GM21576 (cell line): ENCODE data around the gene FYTTD1.

ENCODE experiments used
- ATAC-seq: cut with Tn5 transposase; IDR thresholded peaks from one replicate; pipeline ENCODE4 v1.9.1; 2021; ENCODE audit warnings: mild to moderate bottlenecking, moderate library complexity; ENCODE audit not compliant: unreplicated experiment

Gene FYTTD1

DNA sequence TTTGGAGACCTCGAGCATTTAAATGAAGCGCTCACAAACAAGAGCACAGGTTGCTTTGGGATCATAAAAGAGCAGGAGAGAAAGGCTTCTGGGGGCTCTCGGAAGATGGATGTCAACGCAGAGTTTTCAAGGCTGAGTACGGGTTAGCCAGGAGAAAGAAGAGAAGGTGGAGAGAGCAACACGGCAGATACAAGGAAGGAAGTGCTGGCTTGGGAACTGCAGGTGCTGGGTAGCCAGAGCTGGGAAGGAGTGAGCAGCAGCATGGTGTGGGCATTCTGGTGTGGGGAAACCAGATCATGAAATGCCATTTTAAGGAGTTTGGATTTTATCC is 12.4 kb upstream of the FYTTD1 start:
- no peak for ATAC-seq

DNA sequence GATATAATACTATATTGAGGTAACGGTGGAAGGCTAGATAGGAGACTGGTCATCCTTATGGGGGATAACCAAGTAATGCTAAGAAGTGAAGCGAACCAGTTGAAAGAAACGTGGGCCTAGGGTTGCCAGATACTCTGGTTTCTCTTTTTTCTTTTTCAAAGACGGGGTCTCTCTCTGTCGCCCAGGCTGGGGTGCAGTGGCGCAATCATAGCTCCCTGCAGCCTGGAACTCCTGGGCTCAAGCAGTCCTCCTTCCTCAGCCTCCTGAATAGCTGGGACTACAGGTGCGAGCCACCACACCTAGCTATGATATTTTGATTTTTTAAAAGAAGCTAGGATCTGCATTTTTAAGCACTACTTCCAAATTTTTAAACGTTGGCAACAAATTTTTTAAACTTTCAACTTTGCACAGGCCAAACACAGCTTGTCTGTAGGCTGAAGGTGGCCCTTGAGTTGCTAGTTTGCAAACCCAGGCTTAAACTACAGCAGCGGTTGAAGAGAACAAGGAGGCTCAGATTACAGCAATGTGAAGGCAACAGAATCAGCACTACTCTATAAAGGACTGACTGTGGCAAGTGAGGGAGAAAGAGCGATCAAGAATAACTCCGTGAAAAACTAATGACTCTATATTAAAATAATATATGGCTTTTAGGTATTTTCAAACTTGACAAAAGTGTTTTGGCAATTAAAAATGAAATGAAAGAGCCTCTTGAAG is 11.8 kb upstream of the FYTTD1 start:
- ATAC-seq: no peak

DNA sequence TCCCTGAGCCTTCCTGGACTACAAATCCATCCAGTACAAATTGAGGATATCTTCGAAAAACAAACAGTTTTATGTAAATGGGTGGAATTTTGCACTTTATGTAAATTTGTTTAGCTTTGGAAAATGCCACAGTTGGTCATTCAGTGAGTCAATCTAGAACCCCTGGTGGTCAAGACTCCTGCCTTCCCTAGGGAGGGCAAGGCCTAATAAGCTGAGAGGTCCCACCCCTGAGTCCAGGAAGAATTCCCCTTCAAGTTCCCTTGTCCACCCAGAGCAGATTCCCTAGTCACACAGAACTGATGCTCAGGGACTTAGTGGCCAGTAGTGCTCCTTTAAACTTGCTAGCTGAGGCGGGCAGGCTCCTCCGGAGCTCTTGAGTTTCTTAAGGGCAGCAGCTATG is 6.9 kb upstream of the FYTTD1 start:
- ATAC-seq: no peak

DNA sequence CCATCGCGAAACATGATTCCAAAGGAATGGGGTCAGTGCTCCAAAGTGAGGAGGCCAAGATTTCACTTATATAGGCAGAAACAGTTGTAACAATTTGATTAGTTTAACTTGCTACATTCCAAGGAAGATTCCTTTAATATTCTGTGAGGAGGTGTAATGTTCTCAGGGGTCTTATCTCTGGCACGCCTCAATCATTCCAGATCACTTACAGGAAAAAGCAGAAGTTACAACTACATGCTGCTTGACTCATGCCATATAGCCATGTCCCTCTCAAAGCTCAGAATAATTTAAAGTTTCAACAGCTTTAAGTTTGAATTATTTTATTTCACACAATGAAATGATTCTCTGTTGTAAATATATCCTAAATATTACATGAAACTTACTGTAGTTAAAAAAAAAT is 3.5 kb upstream of the FYTTD1 start:
- no peak for ATAC-seq

DNA sequence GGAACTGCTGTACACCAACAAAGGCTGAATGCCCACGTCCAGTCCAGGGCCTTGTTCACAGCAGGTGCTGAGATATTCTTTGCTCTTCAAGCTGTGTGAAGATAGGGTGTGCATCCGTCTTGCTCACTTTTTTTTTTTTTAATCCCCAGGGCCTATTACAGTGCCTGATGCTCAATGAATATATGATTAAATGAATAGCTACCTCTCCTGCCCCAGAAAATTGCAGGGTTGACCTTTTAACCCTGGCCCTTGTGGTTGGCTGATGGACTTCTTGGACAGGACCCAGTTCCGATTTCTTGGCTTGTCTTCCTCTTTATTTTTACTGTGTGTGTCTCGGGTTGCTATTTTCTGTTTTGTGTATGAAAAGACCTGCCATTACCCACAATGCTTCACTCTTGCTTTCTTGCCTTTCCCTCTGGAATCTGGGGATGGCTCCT is 2.9 kb upstream of the FYTTD1 start:
- ATAC-seq: no peak

DNA sequence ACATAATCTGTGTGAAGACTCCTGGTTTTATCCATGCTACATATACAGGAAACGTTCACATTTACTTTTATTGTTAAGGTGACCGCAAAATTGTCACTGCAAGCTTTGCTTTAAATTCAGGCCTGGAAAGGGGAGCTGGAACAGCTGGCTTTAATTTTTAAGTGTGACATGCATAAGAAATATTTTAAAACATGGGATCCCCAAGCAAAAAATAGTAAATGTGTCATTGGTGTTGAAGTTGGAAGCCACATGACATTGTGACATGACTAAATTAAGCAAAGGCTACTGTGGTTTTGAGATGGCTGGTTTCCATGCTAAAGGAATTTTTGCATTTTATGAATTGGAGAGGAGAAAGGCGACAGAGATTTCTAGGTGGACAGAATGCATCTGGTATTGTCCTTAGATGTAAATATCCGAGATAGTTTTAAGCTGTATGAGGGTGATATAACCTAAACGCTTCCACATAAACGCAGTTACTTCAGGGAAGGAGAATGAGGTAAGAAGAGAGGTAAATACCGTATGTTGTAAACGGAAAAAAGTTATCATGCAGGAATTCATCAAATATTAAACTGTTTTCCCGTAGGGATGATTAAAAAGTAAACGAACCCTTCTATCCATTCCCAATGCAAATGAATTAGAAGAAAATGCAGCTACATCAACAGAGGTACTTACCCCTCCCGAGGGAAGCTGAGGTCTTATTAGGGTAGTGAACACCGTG is 927 bp upstream of the FYTTD1 start:
- ATAC-seq: no peak

DNA sequence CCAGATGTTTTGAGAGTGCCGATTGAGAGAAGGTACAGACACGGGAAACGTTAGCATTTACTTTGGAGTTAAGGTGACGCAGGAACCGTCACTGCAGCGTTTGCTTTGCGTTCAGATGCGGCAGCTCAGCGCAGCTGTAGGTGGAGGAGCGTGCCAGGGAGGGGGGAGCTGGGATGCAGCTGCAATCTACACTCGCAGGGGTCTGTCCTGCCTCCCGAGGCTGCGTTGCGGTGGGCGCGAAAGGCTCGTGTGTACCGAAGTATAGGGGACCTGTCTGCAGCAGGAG is 425 bp upstream of the FYTTD1 start:
- ATAC-seq: peak; percentile 34

DNA sequence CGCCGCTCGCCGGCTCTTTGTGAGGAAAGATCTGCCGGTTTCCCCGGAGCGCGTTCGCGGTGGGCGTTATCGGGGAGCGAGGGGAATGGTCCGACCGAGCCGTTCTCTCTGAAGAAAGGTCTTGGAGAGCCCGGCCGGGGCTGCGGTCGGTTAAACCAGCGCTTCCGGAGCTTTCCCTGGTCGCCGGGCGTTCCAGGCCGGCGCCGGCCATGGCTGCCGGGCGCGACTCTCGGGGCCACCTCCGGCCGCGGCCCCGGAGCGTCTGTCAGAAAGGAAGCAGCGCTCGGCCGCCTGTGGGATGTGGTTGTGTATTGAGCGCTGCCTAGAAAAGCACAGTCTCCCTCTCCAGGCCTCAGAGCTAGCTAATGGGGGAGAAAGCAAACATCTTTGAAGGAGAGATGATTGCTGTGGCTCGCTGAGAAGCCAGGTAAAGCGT is 731 bp downstream of the FYTTD1 start:
- ATAC-seq: peak; percentile 40

DNA sequence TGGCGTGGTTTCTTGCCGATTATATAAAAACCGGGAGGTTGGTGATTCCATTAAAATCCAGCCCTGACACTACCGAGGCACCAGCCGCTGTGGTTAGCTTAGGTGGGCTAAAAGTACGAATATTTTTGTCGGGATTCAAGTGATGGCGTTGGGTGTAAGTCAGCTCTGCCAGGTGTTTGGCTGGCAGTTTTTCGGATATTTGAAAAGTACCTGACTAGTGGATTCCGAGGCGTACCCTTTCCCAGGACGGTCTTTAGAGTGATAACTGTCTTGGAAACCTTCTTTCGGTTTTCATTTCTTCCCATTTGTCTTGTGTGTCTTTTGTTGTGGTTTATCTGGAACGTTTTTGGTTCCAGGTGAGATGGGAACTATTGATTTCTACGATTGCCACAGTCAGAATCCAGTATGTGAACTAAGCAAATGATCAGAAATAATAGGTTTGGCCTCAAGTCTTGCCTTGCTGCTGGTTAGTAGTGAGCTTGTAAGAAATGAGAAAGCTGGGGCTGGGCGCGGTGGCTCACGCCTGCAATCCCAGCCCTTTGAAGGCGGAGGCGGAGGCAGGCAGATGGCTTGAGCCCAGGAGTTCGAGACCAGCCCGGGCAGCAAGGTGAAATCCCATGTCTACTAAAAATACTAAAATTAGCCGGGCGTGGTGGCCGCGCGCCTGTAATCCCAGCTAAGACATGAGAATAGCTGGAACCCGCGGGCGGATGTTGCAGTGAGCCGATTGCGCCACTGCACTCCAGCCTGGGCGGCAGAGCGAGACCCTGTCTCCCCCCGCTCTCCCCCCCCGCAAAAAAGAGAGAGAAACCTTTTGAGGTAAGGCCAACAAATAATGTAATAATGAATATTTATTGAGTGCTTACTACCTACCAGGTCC is 1.4 kb downstream of the FYTTD1 start:
- no peak for ATAC-seq

DNA sequence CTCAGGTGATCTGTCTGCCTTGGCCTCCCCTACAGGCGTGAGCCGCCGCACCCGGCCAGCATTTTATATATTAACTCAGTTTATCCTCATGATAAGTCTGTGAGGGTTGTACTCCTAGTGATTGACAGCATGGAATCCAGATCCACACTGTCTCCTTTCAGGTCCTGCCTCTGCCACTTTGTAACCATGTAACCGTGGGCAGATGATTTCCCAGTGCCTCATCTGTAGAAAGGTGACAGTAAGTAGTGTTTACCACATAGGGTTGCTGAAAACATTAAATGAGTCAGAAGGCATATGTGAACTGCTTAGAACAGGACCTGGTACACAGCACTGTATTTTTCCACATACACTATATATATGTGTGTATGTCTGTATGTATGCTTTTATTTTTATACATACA is 2.4 kb downstream of the FYTTD1 start:
- no peak for ATAC-seq

DNA sequence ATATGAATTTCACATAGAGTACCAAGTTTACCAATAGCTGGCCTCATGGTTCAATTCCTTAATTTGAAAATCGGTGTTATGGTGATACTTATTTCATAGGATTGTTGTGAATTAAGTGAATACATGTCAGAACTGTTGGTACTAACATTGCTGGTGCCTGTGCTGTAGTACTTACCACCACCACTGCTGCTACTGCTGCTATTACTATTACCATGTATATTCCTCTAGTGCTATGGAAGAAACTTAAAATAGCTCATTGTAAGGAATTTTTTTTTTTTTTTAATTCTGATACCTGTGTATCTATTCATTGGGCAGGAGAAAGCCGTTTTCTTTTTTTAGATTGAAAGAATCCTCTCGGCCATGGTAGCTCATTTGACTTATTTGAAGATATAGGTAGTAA is 3.6 kb downstream of the FYTTD1 start:
- ATAC-seq: no peak

DNA sequence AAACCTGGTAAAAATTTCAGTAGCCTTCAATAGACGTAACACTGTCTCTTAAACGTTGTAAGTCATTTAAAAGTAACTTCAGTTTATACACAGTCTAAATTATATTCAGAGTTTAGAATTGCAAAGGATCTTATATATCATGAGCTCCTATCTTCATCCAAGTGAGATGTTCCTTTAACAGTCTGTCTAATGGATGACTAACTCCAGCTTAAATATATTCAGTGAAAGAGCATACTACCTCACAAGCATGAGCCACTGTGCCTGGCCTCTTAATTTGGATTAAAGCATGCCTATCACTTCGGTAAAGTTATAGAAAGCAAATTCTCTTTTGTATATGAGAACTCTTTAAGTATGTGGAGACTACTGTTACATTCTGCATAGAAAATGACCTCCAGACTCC is 7.0 kb downstream of the FYTTD1 start:
- no peak for ATAC-seq

DNA sequence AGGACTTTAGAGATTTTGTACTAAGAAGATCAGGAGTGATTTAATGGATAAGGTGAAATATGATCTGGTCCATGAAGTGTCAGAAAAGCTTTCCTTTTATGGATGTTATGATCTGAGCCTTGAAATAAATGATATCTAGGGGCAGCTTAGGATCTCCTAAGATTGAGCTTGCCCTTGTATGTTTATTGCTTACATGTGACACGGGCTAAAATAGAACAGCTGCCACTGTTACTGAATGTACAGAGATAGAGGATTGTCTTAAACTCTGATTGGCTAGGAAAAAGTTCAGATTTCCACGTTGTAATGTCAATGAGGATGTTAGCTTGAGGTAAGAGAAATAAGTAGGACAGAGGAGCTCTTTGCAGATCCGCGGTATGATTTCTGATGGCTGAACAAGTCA is 8.8 kb downstream of the FYTTD1 start:
- ATAC-seq: no peak

DNA sequence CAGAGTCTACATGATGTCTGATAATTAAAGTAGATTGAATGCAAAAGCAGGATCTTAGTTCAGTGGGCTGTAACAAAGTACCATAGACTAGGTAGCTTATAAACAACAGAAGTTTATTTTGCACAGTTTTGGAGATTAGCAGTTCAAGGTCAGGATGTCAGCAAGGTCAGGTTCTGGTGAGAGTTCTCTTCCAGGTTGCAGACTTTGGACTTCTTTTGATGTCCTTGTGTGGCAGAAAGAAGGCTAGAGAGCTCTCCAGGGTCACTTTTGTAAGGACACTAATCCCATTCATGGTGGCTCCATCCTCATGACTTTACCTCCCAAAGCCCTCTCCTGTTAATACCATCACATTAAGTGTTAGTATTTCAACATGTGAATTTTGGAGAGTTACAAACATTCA is 12.1 kb downstream of the FYTTD1 start:
- no peak for ATAC-seq

DNA sequence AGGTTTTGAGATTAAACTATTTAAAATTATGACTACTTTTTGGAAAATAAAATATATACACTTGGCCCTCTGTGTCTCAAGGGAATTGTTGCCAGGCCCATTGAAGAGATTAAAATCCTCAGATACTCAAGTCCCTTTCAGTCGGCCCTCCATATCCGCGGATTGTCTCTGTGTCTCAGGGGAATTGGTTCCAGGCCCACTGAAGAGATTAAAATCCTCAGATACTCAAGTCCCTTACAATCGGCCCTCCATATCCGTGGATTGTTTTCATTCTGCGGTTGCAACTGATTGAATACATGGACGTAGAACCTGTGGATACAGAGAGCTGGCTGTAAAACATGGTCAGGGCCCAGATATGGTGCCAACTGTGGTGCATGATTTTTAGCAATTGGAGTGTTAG is 25.6 kb downstream of the FYTTD1 start:
- ATAC-seq: no peak

DNA sequence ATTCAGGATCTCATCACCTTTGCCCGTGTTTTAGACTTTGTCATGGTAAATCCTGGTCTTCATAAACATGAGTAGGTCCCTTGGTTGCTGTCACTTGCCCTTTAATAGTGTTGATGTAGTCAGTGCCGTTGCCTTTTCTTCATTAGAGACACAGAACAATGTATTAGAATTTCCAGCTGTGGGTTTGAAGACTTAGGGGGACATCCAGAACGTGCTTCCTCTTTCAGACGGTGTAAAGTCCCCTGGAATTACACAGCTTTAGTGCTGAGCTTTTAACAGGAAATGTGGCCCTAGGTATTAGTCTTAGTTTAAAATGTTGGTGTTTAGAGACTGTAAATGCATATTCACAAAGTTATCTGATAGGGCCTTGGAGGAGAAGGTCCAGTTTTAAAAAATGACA is 32.5 kb downstream of the FYTTD1 start:
- ATAC-seq: no peak

DNA sequence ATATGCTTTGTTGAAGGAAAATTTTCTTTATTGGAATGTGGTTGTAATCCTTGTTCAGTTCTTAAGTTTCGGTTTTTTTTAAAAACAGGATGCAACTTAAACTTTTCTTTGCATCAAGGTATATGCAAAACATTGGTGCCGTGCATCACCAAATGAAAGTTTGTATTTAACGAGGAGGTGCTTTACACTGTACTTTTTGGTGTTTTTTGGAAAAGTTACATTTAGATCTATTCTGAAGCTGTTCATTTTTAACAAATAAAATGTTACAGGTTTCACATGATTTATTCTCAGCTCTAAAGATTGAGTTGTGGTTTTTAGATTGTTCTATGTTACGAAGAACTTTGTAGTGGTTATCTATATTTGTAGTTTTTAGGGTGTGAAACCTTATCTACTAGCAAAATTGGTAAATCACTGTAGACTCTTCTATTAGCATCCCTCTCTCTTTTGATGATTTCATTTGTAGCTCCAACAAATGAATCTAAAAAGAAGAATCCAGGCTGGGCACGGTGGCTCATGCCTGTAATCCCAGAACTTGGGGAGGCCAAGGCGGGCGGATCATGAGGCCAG is 34.4 kb downstream of the FYTTD1 start:
- no peak for ATAC-seq

DNA sequence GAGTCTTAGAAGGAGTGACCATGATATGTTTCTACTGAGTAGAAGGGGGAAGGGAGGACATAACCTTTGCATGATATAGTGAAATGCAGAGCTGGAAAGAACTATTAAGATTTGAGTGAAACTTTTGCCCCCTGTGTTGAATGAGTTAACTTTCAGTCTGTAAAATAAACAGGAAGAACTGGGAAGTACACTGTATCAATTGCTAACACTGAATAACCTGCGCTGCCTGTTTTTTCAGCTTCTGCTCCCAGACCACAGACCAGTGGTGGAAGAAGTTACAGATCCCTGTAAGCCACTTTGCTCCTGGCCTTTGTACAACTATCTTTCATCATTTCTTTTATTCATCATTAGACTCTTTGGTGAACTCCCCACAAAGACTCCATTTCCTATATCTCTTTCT is 37.7 kb downstream of the FYTTD1 start:
- ATAC-seq: no peak

DNA sequence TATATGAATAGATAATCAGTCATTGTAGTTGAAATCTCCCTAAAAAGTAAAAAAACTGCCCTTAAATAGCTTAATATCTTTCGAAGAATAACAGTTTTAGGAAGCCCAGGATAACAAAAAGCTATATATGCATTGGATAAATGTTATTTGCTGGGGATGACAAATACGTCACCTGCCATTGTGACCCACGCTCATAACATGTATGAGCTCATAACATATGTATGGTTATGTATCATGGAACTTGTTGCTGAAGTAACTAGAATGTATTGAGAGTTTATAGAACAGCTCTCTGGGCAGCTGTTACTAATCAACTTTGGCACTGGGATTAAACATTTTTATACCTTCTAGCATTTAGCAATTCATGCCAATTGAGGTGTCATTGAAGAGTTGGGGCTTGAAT is 39.6 kb downstream of the FYTTD1 start:
- no peak for ATAC-seq

DNA sequence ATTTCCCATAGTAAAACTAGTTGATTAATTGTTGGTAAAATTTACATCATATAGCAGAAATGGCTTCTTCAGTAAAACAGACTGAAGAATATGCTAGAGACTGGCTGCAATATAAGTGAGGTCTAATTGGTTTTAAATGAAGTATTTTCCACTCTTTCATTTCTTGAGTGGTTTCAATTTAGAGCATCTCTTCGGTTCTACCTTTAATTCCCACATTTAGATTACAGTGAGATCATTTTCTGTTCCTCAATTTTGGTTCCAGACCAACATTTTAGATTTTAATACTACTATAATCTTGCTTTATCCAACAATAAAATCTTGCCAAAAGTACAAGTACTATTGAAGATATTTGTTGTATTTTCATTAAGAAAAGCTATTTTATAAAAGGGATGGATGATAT is 40.4 kb downstream of the FYTTD1 start:
- ATAC-seq: no peak

DNA sequence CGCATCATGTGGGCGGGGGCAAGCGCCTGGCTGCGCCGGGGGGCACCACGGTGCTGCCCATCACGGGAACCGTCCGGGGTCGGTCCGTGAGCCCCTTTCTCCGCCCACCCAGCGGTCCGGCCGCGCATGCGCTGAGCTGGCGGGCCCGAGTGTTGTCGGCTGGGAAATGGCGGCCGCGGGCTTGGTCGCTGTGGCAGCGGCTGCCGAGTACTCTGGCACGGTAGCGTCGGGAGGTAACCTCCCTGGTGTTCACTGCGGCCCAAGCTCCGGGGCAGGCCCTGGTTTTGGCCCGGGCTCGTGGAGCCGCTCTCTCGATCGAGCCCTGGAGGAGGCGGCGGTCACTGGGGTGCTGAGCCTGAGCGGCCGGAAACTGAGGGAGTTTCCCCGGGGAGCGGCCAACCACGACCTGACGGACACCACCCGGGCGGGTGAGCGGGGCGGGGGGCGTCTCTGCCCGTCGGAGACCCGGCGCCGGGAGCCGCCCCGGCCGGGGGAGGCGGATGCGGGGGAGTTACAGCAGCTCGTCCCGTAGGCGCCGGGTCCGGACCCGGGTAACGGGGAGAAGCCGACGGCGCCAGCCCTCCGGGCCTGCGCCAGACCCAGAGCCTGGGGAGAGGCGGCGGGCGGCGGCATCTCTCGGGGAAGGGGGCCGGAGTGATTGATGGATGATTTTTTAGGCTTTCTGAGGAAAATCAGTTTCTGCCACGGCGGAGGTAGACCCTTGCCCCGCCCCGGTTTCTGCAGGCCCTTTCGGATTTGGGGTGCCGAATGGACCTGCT is 41.6 kb downstream of the FYTTD1 start, which contains the start of gene LRCH3:
TSS of gene LRCH3 (plus strand) at position 142 of the 779 bp plus-strand sequence. CDS start at position 167, 25 bp downstream.
- peak; percentile 64 for ATAC-seq
